GM12873 (cell line): Measurements from ENCODE around the gene TBC1D5.

Source experiments
- CTCF ChIP-seq: IDR thresholded peaks from 2 replicates; pipeline ENCODE4 v1.5.1; 2012; ENCODE audit warnings: low read depth, mild to moderate bottlenecking, moderate library complexity, low read length, control low read depth; ENCODE audit not compliant: insufficient read depth; ENCODE audit errors: missing control alignments

TBC1D5 gene

GRCh38 chr3:17307887-17308286 lies 434.5 kb downstream of the TBC1D5 start:
- TF ChIP-seq CTCF: no peak

DNA sequence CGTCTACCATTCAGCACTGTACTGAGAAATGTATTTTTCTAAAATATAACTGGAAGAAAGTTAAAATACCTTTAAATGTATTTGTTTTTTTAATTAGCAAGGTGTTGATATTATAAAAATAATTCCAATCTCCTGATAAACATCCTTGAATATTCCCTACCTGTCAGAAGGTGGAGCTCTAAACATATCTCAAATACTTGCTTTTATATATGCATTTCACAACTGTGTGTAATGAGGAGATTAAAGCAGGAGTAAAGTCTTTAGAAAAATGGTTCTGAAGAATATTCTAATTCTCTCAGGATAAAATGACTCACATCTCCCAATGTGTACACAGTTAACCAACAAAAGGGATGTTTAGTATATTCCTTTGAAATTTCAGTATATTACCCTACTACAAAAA lies 434.9 kb downstream of the TBC1D5 start:
- no peak for TF ChIP-seq CTCF

DNA sequence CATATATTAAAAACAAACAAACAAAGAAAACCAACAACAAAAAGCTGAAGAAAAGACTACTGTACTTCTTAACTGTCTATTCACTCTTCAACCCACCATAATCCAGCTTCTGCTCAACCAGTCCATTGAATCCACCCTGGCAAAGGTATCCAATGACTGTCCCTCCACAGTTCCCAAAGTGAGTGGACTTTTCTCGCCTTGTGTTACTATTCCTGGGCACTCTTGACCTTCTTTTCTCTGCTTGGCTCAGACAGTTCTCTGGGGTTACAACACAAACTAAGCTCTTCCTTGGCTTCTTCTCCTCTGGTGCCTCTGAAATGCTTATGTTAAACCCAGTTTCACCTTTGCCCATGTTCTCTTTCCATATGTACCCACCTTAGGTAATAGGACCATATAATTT lies 437.5 kb downstream of the TBC1D5 start:
- TF ChIP-seq CTCF: no peak

- TF ChIP-seq CTCF: no peak
Measured at GRCh38 chr3:17302774-17303173, 439.7 kb downstream of the TBC1D5 start.

- TF ChIP-seq CTCF: no peak
Measured at GRCh38 chr3:17302170-17302569, 440.3 kb downstream of the TBC1D5 start.

- TF ChIP-seq CTCF: no peak
Measured at GRCh38 chr3:17301271-17301670, 441.2 kb downstream of the TBC1D5 start.

DNA sequence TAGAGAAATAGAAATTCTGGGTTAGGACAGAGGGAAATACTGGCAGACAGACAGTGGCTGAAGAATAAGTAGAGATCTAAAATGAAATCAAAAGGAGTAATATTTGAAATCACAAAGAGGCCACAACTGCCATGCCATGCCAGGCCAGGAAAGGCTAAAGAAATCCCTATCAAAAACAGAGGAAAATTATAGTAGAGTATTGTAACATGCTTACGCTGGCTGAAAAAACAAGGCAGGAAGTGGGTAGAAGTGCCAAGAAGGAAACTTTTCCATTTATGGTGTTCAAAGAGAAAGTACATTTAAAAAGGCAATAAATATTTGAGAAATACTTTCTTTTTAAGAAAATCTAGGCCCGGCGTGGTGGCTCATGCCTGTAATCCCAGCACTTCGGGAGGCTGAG lies 442.0 kb downstream of the TBC1D5 start:
- TF ChIP-seq CTCF: no peak

GRCh38 chr3:17298038-17298437 lies 444.4 kb downstream of the TBC1D5 start:
- TF ChIP-seq CTCF: no peak
